ENCODE results near the gene TTC39B. TPM values are rescaled to one million over a fixed set of nuclear protein-coding genes. Genes with fewer than 3 reads are reported as not detected.

TTC39B gene
- total RNA-seq, 1 donor from 2014 or later, result 4.1 TPM

DNA sequence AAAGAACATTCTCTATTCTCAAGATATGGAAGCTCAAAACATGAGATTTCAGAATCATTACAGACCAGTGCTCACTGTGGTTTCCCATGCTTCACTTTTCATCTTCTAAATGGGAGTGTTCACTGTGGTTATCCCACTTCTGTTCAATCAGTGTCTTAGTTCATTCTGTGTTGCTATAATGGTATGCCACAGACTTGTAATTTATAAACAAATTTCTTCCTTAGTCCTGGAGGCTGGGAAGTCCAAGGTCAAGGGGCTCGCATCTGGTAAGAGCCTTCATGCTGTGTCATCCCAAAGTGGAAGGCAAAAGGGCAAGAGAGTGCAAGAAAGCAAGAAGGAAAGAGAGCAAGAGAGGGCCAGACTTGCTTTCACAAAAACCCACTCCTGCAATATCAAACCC lies 146.3 kb downstream of the TTC39B start:
- DNase-seq (ENCODE audit: low spot score), result no peak
- Histone ChIP-seq H3K4me3 (no peak overlapping the region), H3K4me1 (no peaks in the 10 kb centered on the region), H3K27ac (no peak overlapping the region), H3K9me3 (ENCODE audit: low read depth) (no peaks in the 10 kb centered on the region), H3K79me2 (ENCODE audit: low read depth) (no peaks in the 10 kb centered on the region), H3K9ac (no peak overlapping the region), H2AFZ (replicated peaks) (no peak overlapping the region), H3K4me2 (no peak overlapping the region), H4K20me1 (ENCODE audit: low read depth) (no peaks in the 10 kb centered on the region), H3K36me3 (no peaks in the 10 kb centered on the region), H3F3A (ENCODE audit: low read depth) (no peaks in the 10 kb centered on the region), H3K27me3 (no peaks in the 10 kb centered on the region)
- Mint-ChIP-seq H3K36me3 (no peaks in the 10 kb centered on the region), H3K27me3 (ENCODE audit: insufficient read depth, low read depth) (no peaks in the 10 kb centered on the region), H3K9me3 (peaks cover 3% of the 10 kb centered on the region), H3K27ac (no peak overlapping the region), H3K4me1 (peaks cover 2% of the 10 kb centered on the region), H3K4me3 (no peak overlapping the region)
- TF ChIP-seq EZH2phosphoT487 (IDR thresholded peaks at IDR 0.05), result no peak
- TF ChIP-seq, protein P1, sequence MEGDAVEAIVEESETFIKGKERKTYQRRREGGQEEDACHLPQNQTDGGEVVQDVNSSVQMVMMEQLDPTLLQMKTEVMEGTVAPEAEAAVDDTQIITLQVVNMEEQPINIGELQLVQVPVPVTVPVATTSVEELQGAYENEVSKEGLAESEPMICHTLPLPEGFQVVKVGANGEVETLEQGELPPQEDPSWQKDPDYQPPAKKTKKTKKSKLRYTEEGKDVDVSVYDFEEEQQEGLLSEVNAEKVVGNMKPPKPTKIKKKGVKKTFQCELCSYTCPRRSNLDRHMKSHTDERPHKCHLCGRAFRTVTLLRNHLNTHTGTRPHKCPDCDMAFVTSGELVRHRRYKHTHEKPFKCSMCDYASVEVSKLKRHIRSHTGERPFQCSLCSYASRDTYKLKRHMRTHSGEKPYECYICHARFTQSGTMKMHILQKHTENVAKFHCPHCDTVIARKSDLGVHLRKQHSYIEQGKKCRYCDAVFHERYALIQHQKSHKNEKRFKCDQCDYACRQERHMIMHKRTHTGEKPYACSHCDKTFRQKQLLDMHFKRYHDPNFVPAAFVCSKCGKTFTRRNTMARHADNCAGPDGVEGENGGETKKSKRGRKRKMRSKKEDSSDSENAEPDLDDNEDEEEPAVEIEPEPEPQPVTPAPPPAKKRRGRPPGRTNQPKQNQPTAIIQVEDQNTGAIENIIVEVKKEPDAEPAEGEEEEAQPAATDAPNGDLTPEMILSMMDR (IDR thresholded peaks at IDR 0.05), result no peak
- TF ChIP-seq EZH2 (IDR thresholded peaks at IDR 0.05), result no peak

DNA sequence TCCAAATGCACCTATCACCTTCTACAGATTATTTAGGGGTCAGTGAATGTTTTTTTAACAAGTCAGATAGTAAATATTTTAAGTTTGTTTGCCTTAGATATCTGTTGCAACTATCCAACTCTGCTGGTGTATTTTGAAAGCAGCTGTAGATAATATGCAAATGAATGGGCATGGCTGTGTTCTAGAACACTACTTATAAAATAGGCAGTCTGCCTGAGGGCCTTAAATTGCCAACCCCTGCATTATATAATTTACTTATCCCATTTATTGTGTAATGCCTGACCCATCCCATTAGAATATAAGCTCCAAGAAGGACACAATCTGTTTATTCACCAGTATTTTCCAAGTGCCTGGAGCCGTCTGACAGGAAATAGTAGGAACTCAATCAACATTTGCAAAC lies 149.0 kb downstream of the TTC39B start:
- Mint-ChIP-seq H3K36me3 (no peaks in the 10 kb centered on the region), H3K9me3 (peaks cover 3% of the 10 kb centered on the region), H3K27ac (peak overlapping the region; percentile 38), H3K27me3 (ENCODE audit: insufficient read depth, low read depth) (no peaks in the 10 kb centered on the region), H3K4me1 (peaks cover 2% of the 10 kb centered on the region), H3K4me3 (no peak overlapping the region)
- Histone ChIP-seq H2AFZ (replicated peaks) (no peak overlapping the region), H3K9me3 (ENCODE audit: low read depth) (no peaks in the 10 kb centered on the region), H3K79me2 (ENCODE audit: low read depth) (no peaks in the 10 kb centered on the region), H3K4me1 (peaks cover 5% of the 10 kb centered on the region), H3K4me3 (no peak overlapping the region), H4K20me1 (ENCODE audit: low read depth) (no peaks in the 10 kb centered on the region), H3K27me3 (no peaks in the 10 kb centered on the region), H3K4me2 (no peak overlapping the region), H3K9ac (no peak overlapping the region), H3F3A (ENCODE audit: low read depth) (no peaks in the 10 kb centered on the region), H3K27ac (no peak overlapping the region), H3K36me3 (no peaks in the 10 kb centered on the region)
- TF ChIP-seq EZH2 (IDR thresholded peaks at IDR 0.05) (no peak), EZH2phosphoT487 (IDR thresholded peaks at IDR 0.05) (no peak)
- TF ChIP-seq, protein P1 (IDR thresholded peaks at IDR 0.05), result no peak
- no peak for DNase-seq (ENCODE audit: low spot score)

DNA sequence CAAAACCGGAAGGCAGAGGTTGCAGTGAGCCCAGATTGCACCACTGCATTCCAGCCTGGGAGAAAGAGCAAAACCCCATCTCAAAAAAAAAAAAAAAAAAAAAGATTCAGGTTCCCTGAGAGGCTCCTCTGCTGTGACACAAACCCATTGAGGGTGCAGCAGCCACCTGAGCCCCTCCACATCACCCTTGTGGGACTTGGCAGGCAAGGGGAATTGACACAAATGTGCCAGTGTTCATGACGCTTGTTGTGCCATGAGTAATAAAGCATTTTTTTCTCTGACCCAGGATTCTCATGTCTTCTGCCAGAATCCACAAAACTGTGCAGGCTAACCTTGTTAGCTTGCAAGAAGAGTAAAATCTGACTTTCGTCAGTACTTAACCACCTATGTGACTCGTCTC lies 149.6 kb downstream of the TTC39B start:
- TF ChIP-seq EZH2 (IDR thresholded peaks at IDR 0.05), result no peak
- TF ChIP-seq, protein P1 (IDR thresholded peaks at IDR 0.05), result no peak
- TF ChIP-seq EZH2phosphoT487 (IDR thresholded peaks at IDR 0.05), result no peak
- no peak overlapping the region for H3K4me3 ChIP-seq
- peaks cover 5% of the 10 kb centered on the region for H3K4me1 ChIP-seq
- H3F3A ChIP-seq (ENCODE audit: low read depth), result no peaks in the 10 kb centered on the region
- H4K20me1 ChIP-seq (ENCODE audit: low read depth), result no peaks in the 10 kb centered on the region
- no peak for DNase-seq (ENCODE audit: low spot score)
- H3K9me3 ChIP-seq (ENCODE audit: low read depth), result no peaks in the 10 kb centered on the region
- H3K4me2 ChIP-seq, result no peak overlapping the region
- H3K27ac Mint-ChIP-seq, result peak overlapping the region; percentile 38
- H3K27me3 ChIP-seq, result no peaks in the 10 kb centered on the region
- H3K9ac ChIP-seq, result no peak overlapping the region
- H3K4me3 Mint-ChIP-seq, result no peak overlapping the region
- no peaks in the 10 kb centered on the region for H3K36me3 ChIP-seq
- H2AFZ ChIP-seq (replicated peaks), result no peak overlapping the region
- H3K27ac ChIP-seq, result no peak overlapping the region
- peaks cover 3% of the 10 kb centered on the region for H3K9me3 Mint-ChIP-seq
- H3K27me3 Mint-ChIP-seq (ENCODE audit: insufficient read depth, low read depth), result no peaks in the 10 kb centered on the region
- no peaks in the 10 kb centered on the region for H3K4me1 Mint-ChIP-seq
- H3K79me2 ChIP-seq (ENCODE audit: low read depth), result no peaks in the 10 kb centered on the region
- H3K36me3 Mint-ChIP-seq, result no peaks in the 10 kb centered on the region

All from neural progenitor cell (in vitro differentiated cells).